WTC11 (cell line): ENCODE measurements around the gene PRDM12.

Experiments
- CTCF ChIP-seq: fragments of 200-600 bp; IDR thresholded peaks from 2 replicates; pipeline ENCODE4 v1.8.0; 2022; ENCODE audit warnings: antibody characterized with exemption
- ESRRA ChIP-seq: sonication (generic); formaldehyde crosslinking; IDR thresholded peaks from 2 replicates; pipeline ENCODE4 v1.8.1; 2022; ENCODE audit warnings: mild to moderate bottlenecking, missing genetic modification reagents, borderline replicate concordance
- ETV6 ChIP-seq: sonication (generic); formaldehyde crosslinking; IDR thresholded peaks from 2 replicates; pipeline ENCODE4 v1.8.1; 2022; ENCODE audit warnings: mild to moderate bottlenecking, missing genetic modification reagents
- FOXP1 ChIP-seq: sonication (generic); formaldehyde crosslinking; IDR thresholded peaks from 2 replicates; pipeline ENCODE4 v1.8.0; 2022; ENCODE audit warnings: missing genetic modification reagents, mild to moderate bottlenecking, moderate library complexity, borderline replicate concordance
- GABPB1 ChIP-seq: sonication (generic); formaldehyde crosslinking; IDR thresholded peaks from 2 replicates; pipeline ENCODE4 v1.8.1; 2023; ENCODE audit warnings: mild to moderate bottlenecking, missing genetic modification reagents
- GTF2I ChIP-seq: fragments of 250-450 bp; sonication (Bioruptor Pico); conservative IDR thresholded peaks from 2 replicates; pipeline ENCODE4 v1.4.0; 2021; ENCODE audit warnings: mild to moderate bottlenecking
- JUN ChIP-seq: sonication (generic); formaldehyde crosslinking; IDR thresholded peaks from 2 replicates; pipeline ENCODE4 v1.8.0; 2023; ENCODE audit warnings: mild to moderate bottlenecking, missing genetic modification reagents
- NFYB ChIP-seq: sonication (generic); formaldehyde crosslinking; conservative IDR thresholded peaks from 2 replicates; pipeline ENCODE4 v1.8.0; 2022; ENCODE audit warnings: low read depth, missing genetic modification reagents
- NR2C2 ChIP-seq: sonication (generic); formaldehyde crosslinking; IDR thresholded peaks from 2 replicates; pipeline ENCODE4 v1.8.0; 2022; ENCODE audit warnings: mild to moderate bottlenecking, missing genetic modification reagents
- RELA ChIP-seq: sonication (generic); formaldehyde crosslinking; IDR thresholded peaks from 2 replicates; pipeline ENCODE4 v1.8.1; 2022; ENCODE audit warnings: missing genetic modification reagents, mild to moderate bottlenecking, borderline replicate concordance
- ZBTB21 ChIP-seq: sonication (generic); formaldehyde crosslinking; IDR thresholded peaks from 2 replicates; pipeline ENCODE4 v1.8.1; 2023; ENCODE audit warnings: mild to moderate bottlenecking, missing genetic modification reagents, borderline replicate concordance
- ZNF121 ChIP-seq: sonication (generic); formaldehyde crosslinking; IDR thresholded peaks from 2 replicates; pipeline ENCODE4 v1.8.0; 2023; ENCODE audit warnings: missing genetic modification reagents
- TF ChIP-seq, protein P1 (sequence below): sonication (generic); formaldehyde crosslinking; IDR thresholded peaks from 2 replicates; pipeline ENCODE4 v1.8.1; 2022; ENCODE audit warnings: low read depth, missing genetic modification reagents, borderline replicate concordance

- TF ChIP-seq JUN (CRISPR knock-in tag) (no peak), ZBTB21 (no peak), CTCF (no peak), GABPB1 (CRISPR knock-in tag) (no peak), NFYB (no peak), ESRRA (CRISPR knock-in tag) (no peak), ETV6 (CRISPR knock-in tag) (no peak), FOXP1 (no peak), ZNF121 (no peak), GTF2I (CRISPR knock-in tag) (no peak), NR2C2 (CRISPR knock-in tag) (no peak), RELA (CRISPR knock-in tag) (no peak)
- TF ChIP-seq, protein P1, sequence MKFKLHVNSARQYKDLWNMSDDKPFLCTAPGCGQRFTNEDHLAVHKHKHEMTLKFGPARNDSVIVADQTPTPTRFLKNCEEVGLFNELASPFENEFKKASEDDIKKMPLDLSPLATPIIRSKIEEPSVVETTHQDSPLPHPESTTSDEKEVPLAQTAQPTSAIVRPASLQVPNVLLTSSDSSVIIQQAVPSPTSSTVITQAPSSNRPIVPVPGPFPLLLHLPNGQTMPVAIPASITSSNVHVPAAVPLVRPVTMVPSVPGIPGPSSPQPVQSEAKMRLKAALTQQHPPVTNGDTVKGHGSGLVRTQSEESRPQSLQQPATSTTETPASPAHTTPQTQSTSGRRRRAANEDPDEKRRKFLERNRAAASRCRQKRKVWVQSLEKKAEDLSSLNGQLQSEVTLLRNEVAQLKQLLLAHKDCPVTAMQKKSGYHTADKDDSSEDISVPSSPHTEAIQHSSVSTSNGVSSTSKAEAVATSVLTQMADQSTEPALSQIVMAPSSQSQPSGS = no peak
Observed at GRCh38 chr9:130661451-130662098, 2.8 kb upstream of the PRDM12 start.
